IMR-90 (cell line): ENCODE results near the gene SMAD7. TPM values are rescaled to one million over a fixed set of nuclear protein-coding genes. Genes with fewer than 3 reads are reported as not detected.

Experiments used
- ATAC-seq: fragments of 200-7000 bp; cut with Tn5 transposase; 2 replicates; pipeline ENCODE4 v1.9.1; 2020; ENCODE audit warnings: low read depth, mild to moderate bottlenecking, moderate library complexity
- BruUV-seq: library from RNA; stranded (reverse); fragments of 400-500 nt; replicated peaks from 2 replicates; lab custom pipeline; 2021; lab: Mats Ljungman, UMichigan
- CTCF ChIA-PET: fragments of 300-600 bp; formaldehyde crosslinking; extraction: SDS; loops from one replicate; lab custom pipeline; 2021; ENCODE audit warnings: antibody characterized with exemption; lab: Yijun Ruan, JAX
- POLR2A ChIA-PET: fragments of 300-600 bp; sonication (Branson Sonifier 250); formaldehyde crosslinking; loops from one replicate; lab custom pipeline; 2022; ENCODE audit warnings: antibody characterized with exemption; ENCODE audit not compliant: unreplicated experiment; lab: Charles Lee
- DNase-seq: peaks from one replicate; pipeline ENCODE4 v3.0.0; 2013
- H2AFZ ChIP-seq: replicated peaks from 2 replicates; pipeline ENCODE3; 2013; ENCODE audit warnings: low read length, mild to moderate bottlenecking; ENCODE audit not compliant: poor library complexity
- H2AK5ac ChIP-seq: 2 replicates; pipeline ENCODE4 v1.6.1; 2013; ENCODE audit warnings: low read depth, low read length, inconsistent platforms
- H2AK9ac ChIP-seq: replicated peaks from 2 replicates; pipeline ENCODE3; 2013; ENCODE audit warnings: mild to moderate bottlenecking, low read depth, low read length, moderate library complexity; ENCODE audit not compliant: poor library complexity
- H2BK120ac ChIP-seq: 2 replicates; pipeline ENCODE4 v1.6.1; 2013; ENCODE audit warnings: low read depth, low read length, inconsistent platforms
- H2BK15ac ChIP-seq: 3 replicates; pipeline ENCODE4 v1.6.1; 2013; ENCODE audit warnings: low read depth, low read length, inconsistent platforms
- H2BK20ac ChIP-seq: 2 replicates; pipeline ENCODE4 v1.6.1; 2013; ENCODE audit warnings: low read depth, mild to moderate bottlenecking, inconsistent platforms, low read length, moderate library complexity
- H2BK5ac ChIP-seq: 2 replicates; pipeline ENCODE4 v1.6.1; 2013; ENCODE audit warnings: mild to moderate bottlenecking, low read depth, low read length, inconsistent platforms; ENCODE audit not compliant: poor library complexity, severe bottlenecking
- H3K14ac ChIP-seq: replicated peaks from 2 replicates; pipeline ENCODE4 v1.6.1; 2013; ENCODE audit warnings: low read depth, low read length, inconsistent platforms
- H3K18ac ChIP-seq: 2 replicates; pipeline ENCODE4 v1.6.1; 2013; ENCODE audit warnings: low read depth, low read length, control low read depth
- H3K23ac ChIP-seq: 2 replicates; pipeline ENCODE4 v1.6.1; 2013; ENCODE audit warnings: low read depth, low read length, inconsistent platforms
- H3K27ac ChIP-seq: 2 replicates; pipeline ENCODE4 v1.5.1; 2013; ENCODE audit warnings: mild to moderate bottlenecking, control low read depth, low read length; ENCODE audit not compliant: insufficient read depth
- H3K27me3 ChIP-seq: 2 replicates; pipeline ENCODE4 v1.6.1; 2013; ENCODE audit warnings: low read length; ENCODE audit not compliant: control insufficient read depth, insufficient read depth
- H3K36me3 ChIP-seq: 2 replicates; pipeline ENCODE4 v1.6.1; 2013; ENCODE audit warnings: low read length, mixed read lengths; ENCODE audit not compliant: control insufficient read depth, insufficient read depth
- H3K4ac ChIP-seq: 2 replicates; pipeline ENCODE4 v1.6.1; 2013; ENCODE audit warnings: low read depth, low read length, inconsistent platforms
- H3K4me1 ChIP-seq: 2 replicates; pipeline ENCODE4 v1.6.1; 2013; ENCODE audit warnings: low read length, mixed read lengths; ENCODE audit not compliant: control insufficient read depth, insufficient read depth
- H3K4me2 ChIP-seq: 2 replicates; pipeline ENCODE4 v1.6.1; 2013; ENCODE audit warnings: low read depth, mild to moderate bottlenecking, control low read depth, low read length, moderate library complexity
- H3K4me3 ChIP-seq: 2 replicates; pipeline ENCODE4 v1.5.1; 2013; ENCODE audit warnings: low read depth, mild to moderate bottlenecking, control low read depth, low read length, moderate library complexity; ENCODE audit not compliant: insufficient read depth
- H3K56ac ChIP-seq: 2 replicates; pipeline ENCODE4 v1.6.1; 2013; ENCODE audit warnings: low read length, inconsistent platforms; ENCODE audit not compliant: insufficient read depth; ENCODE audit errors: extremely low read depth
- H3K79me1 ChIP-seq, 2 experiments: 2 replicates each; pipeline ENCODE4 v1.6.1; 2013; ENCODE audit warnings: low read length in 2 of 2, inconsistent platforms in 1 of 2, low read depth in 1 of 2
- H3K9ac ChIP-seq: 2 replicates; pipeline ENCODE4 v1.6.1; 2013; ENCODE audit warnings: low read depth, low read length, control low read depth
- H3K9me1 ChIP-seq: 2 replicates; pipeline ENCODE4 v1.6.1; 2013; ENCODE audit warnings: low read length, inconsistent platforms; ENCODE audit not compliant: insufficient read depth
- H3K9me3 ChIP-seq: 2 replicates; pipeline ENCODE4 v1.6.1; 2013; ENCODE audit warnings: low read length; ENCODE audit not compliant: control insufficient read depth, insufficient read depth
- H4K20me1 ChIP-seq: 2 replicates; pipeline ENCODE4 v1.6.1; 2013; ENCODE audit warnings: low read length, inconsistent platforms; ENCODE audit not compliant: insufficient read depth
- H4K5ac ChIP-seq: 2 replicates; pipeline ENCODE4 v1.6.1; 2013; ENCODE audit warnings: mild to moderate bottlenecking, low read depth, low read length, control low read depth
- H4K8ac ChIP-seq, 2 experiments: 2 replicates each; pipeline ENCODE4 v1.6.1; 2013; ENCODE audit warnings: low read depth in 2 of 2, low read length in 2 of 2, control low read depth in 1 of 2, inconsistent platforms in 1 of 2
- H4K91ac ChIP-seq: 2 replicates; pipeline ENCODE4 v1.6.1; 2013; ENCODE audit warnings: low read depth, low read length, inconsistent platforms; ENCODE audit not compliant: insufficient read depth
- CEBPB ChIP-seq: IDR thresholded peaks from 2 replicates; pipeline ENCODE4 v1.6.1; 2012; ENCODE audit warnings: low read depth, low read length, improper control_type of control experiment
- CHD1 ChIP-seq: IDR thresholded peaks from 2 replicates; pipeline ENCODE4 v1.6.1; 2012; ENCODE audit warnings: low read depth, low read length, improper control_type of control experiment
- FOS ChIP-seq: fragments of 150-350 bp; IDR thresholded peaks from 2 replicates; pipeline ENCODE4 v1.6.1; 2016; ENCODE audit warnings: low read depth, low read length
- MAFK ChIP-seq: IDR thresholded peaks from 2 replicates; pipeline ENCODE4 v1.6.1; 2012; ENCODE audit warnings: low read depth, low read length, improper control_type of control experiment
- MAZ ChIP-seq: IDR thresholded peaks from 2 replicates; pipeline ENCODE4 v1.6.1; 2012; ENCODE audit warnings: low read depth, mild to moderate bottlenecking, low read length, improper control_type of control experiment, moderate library complexity, borderline replicate concordance
- MXI1 ChIP-seq: IDR thresholded peaks from 2 replicates; pipeline ENCODE4 v1.6.1; 2012; ENCODE audit warnings: low read depth, mild to moderate bottlenecking, low read length, moderate library complexity, borderline replicate concordance
- NFE2L2 ChIP-seq: fragments of 150-350 bp; IDR thresholded peaks from 2 replicates; pipeline ENCODE4 v1.6.1; 2016; ENCODE audit warnings: low read depth, mild to moderate bottlenecking, low read length
- POLR2A ChIP-seq: IDR thresholded peaks from 2 replicates; pipeline ENCODE4 v1.6.1; 2012; ENCODE audit warnings: mild to moderate bottlenecking, low read depth, low read length
- RAD21 ChIP-seq: IDR thresholded peaks from 2 replicates; pipeline ENCODE4 v1.6.1; 2012; ENCODE audit warnings: low read length, improper control_type of control experiment
- SMC3 ChIP-seq: fragments of 150-350 bp; IDR thresholded peaks from 2 replicates; pipeline ENCODE4 v1.6.1; 2016; ENCODE audit warnings: low read depth, mild to moderate bottlenecking, antibody characterized with exemption, low read length, moderate library complexity
- USF2 ChIP-seq: fragments of 150-350 bp; IDR thresholded peaks from 2 replicates; pipeline ENCODE4 v1.6.1; 2017; ENCODE audit warnings: mild to moderate bottlenecking, antibody characterized with exemption, low read length, low read depth
- WGBS, 2 experiments: methylation state at CpG; one replicate each; pipeline versions ENCODE4 v1.1.5 to v1.1.7; 2013; ENCODE audit warnings: missing lambda C conversion rate in 2 of 2; ENCODE audit not compliant: insufficient read length in 1 of 2; ENCODE audit errors: extremely low coverage in 2 of 2; 5-methylcytosine and 5-hydroxymethylcytosine counted together
- dilution Hi-C: fragments of 300-500 bp; cut with HindIII; formaldehyde crosslinking; loops from one replicate; pipeline ENCODE4 v1.14.3; 2018; ENCODE audit warnings: low sequenced_read_pairs; ENCODE audit not compliant: unreplicated experiment
- in situ Hi-C: fragments of 300-500 bp; cut with MboI; formaldehyde crosslinking; loops from 3 replicates; pipeline ENCODE4 v1.14.3; 2019; ENCODE audit warnings: low sequenced_read_pairs, inconsistent platforms, mixed read lengths
- intact Hi-C: fragments of 100-400 bp; cut with micrococcal nuclease; formaldehyde crosslinking; loops from 2 replicates; pipeline ENCODE4 v1.10.0; 2022
- polyA plus RNA-seq, 3 experiments: library from polyadenylated mRNA; depleted of rRNA; stranded (reverse); fragments of >200 nt; gene quantifications; 2 replicates each; pipeline ENCODE4 v1.2.3, GENCODE V29; 2012; ENCODE audit warnings: low replicate concordance in 1 of 3
- total RNA-seq: library from RNA; depleted of rRNA; stranded (reverse); fragments of >200 nt; gene quantifications from 2 replicates; pipeline ENCODE4 v1.2.3, GENCODE V29; 2012
- TF ChIP-seq, protein P1 (sequence below): conservative IDR thresholded peaks from 2 replicates; pipeline ENCODE4 v1.5.1; 2012; ENCODE audit warnings: mild to moderate bottlenecking, low read depth, low read length, improper control_type of control experiment
- TF ChIP-seq, protein P2 (sequence below): fragments of 150-350 bp; IDR thresholded peaks from 2 replicates; pipeline ENCODE4 v1.6.1; 2016; ENCODE audit warnings: low read depth, mild to moderate bottlenecking, low read length, moderate library complexity, borderline replicate concordance

SMAD7 gene
- total and polyA plus RNA-seq, 2 of the 4 experiments (the other 2 are of a cell fraction) = 15.8 to 17.6 TPM

- peak overlapping the region; percentile 30 for H2BK20ac ChIP-seq
- H3K14ac ChIP-seq = peak overlapping the region; percentile 67
- peaks cover 27% of the 10 kb centered on the region for H3K36me3 ChIP-seq
- peak overlapping the region; percentile 93 for H2AK5ac ChIP-seq
- peaks cover 60% of the 10 kb centered on the region for H4K20me1 ChIP-seq
- peak; percentile 75 for ATAC-seq
- DNase-seq = peak; percentile 82
- H3K4me2 ChIP-seq = peak overlapping the region; percentile 69
- H4K8ac ChIP-seq = peak overlapping the region; percentile 19 to 92; a peak in 3 of 4 replicates
- no peaks in the 10 kb centered on the region for H3K9me3 ChIP-seq
- dilution Hi-C loops = no loop called here
- peaks cover 32% of the 10 kb centered on the region for H3K9me1 ChIP-seq
- peak overlapping the region; percentile 85 for H3K23ac ChIP-seq
- peak overlapping the region; percentile 44 for H3K9ac ChIP-seq
- WGBS, 2 experiments = 9% methylated on average over 3 of the region's 21 CpGs; no CpG with 5 or more reads in 1 of the 2 experiments
- peak overlapping the region; percentile 94 for H2BK5ac ChIP-seq
- ChIA-PET CTCF (no interaction called here), POLR2A (no interaction called here)
- H3K56ac ChIP-seq = peak overlapping the region; percentile 61
- peak overlapping the region; percentile 8; the same call in 1 of the 3 replicates for H2BK15ac ChIP-seq
- peak overlapping the region; percentile 86 for H3K4ac ChIP-seq
- H3K27ac ChIP-seq = peak overlapping the region; percentile 93
- peaks cover 12 to 87% of the 10 kb centered on the region in 2 experiments; a peak in 3 of 4 replicates for H3K79me1 ChIP-seq
- no peak overlapping the region for H3K4me3 ChIP-seq
- no TSS peak for BruUV-seq
- peak overlapping the region; percentile 75 for H2BK120ac ChIP-seq
- no peaks in the 10 kb centered on the region for H3K27me3 ChIP-seq
- peak overlapping the region; percentile 31 for H3K18ac ChIP-seq
- intact Hi-C loops = loop anchor here (2.0 kb wide), 1 partner anchor 18 kb away; no protein-coding TSS in a partner anchor
- peak overlapping the region; percentile 84 for H2AFZ ChIP-seq
- H2AK9ac ChIP-seq = peak overlapping the region; percentile 94
- H4K91ac ChIP-seq = peak overlapping the region; percentile 71
- H3K4me1 ChIP-seq = peaks cover 47% of the 10 kb centered on the region
- in situ Hi-C loops = no loop called here
- H4K5ac ChIP-seq = peak overlapping the region; percentile 67
- TF ChIP-seq, protein P1, sequence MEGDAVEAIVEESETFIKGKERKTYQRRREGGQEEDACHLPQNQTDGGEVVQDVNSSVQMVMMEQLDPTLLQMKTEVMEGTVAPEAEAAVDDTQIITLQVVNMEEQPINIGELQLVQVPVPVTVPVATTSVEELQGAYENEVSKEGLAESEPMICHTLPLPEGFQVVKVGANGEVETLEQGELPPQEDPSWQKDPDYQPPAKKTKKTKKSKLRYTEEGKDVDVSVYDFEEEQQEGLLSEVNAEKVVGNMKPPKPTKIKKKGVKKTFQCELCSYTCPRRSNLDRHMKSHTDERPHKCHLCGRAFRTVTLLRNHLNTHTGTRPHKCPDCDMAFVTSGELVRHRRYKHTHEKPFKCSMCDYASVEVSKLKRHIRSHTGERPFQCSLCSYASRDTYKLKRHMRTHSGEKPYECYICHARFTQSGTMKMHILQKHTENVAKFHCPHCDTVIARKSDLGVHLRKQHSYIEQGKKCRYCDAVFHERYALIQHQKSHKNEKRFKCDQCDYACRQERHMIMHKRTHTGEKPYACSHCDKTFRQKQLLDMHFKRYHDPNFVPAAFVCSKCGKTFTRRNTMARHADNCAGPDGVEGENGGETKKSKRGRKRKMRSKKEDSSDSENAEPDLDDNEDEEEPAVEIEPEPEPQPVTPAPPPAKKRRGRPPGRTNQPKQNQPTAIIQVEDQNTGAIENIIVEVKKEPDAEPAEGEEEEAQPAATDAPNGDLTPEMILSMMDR = no peak
- TF ChIP-seq NFE2L2 = no peak
- TF ChIP-seq CEBPB = no peak
- no peak for TF ChIP-seq SMC3
- TF ChIP-seq RAD21 = peak; percentile 14; the same call in 1 of the 2 replicates
- TF ChIP-seq, protein P2, sequence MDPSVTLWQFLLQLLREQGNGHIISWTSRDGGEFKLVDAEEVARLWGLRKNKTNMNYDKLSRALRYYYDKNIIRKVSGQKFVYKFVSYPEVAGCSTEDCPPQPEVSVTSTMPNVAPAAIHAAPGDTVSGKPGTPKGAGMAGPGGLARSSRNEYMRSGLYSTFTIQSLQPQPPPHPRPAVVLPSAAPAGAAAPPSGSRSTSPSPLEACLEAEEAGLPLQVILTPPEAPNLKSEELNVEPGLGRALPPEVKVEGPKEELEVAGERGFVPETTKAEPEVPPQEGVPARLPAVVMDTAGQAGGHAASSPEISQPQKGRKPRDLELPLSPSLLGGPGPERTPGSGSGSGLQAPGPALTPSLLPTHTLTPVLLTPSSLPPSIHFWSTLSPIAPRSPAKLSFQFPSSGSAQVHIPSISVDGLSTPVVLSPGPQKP = no peak
- no peak for TF ChIP-seq MAFK
- no peak for TF ChIP-seq USF2
- peak; percentile 33 for TF ChIP-seq MAZ
- no peak for TF ChIP-seq MXI1
- no peak for TF ChIP-seq CHD1
- peak; percentile 3; the same call in 1 of the 2 replicates for TF ChIP-seq FOS
- 0 out of 2 replicates have a peak, but pooled peaks have one; percentile 40 for TF ChIP-seq POLR2A
Observed at GRCh38 chr18:48922801-48923730, 27.7 kb downstream of the SMAD7 start.
